GM15510 (cell line): ENCODE results near the gene CDK12.
A peak's percentile ranks its signal among the peaks of the same experiment; 100 is the strongest.

ENCODE experiments used
- POLR2A ChIP-seq: IDR thresholded peaks from 3 replicates; pipeline ENCODE4 v1.6.1; 2011; ENCODE audit warnings: borderline replicate concordance; ENCODE audit not compliant: insufficient read length; ENCODE audit errors: extremely low read depth

CDK12 gene

DNA sequence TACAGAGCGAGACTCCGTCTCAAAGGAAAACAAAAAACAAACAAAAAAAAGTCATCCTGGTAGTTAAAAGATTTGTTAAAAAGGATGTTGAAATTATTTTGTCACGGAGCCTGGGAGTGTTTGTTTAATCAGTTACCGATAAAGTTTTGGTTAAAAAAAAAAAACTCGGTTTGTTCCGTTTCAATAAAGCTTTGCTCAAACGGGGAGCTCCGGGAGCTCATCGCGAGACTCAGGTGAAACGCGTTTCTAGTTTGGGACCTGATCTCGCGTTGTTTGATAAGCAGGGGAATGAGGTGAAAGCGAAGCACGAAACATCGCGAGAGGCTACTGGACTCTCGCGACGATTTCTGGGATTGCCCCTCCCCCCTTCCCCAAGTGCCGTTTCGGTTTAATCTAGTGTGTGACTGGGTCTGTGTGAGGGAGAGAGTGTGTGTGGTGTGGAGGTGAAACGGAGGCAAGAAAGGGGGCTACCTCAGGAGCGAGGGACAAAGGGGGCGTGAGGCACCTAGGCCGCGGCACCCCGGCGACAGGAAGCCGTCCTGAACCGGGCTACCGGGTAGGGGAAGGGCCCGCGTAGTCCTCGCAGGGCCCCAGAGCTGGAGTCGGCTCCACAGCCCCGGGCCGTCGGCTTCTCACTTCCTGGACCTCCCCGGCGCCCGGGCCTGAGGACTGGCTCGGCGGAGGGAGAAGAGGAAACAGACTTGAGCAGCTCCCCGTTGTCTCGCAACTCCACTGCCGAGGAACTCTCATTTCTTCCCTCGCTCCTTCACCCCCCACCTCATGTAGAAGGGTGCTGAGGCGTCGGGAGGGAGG, at the start of gene CDK12:
Gene CDK12 (plus strand): TSS at position 374 of the 813 bp plus-strand sequence. CDS start 586 bp downstream, outside the sequence.
- TF ChIP-seq POLR2A = peak; percentile 93

DNA sequence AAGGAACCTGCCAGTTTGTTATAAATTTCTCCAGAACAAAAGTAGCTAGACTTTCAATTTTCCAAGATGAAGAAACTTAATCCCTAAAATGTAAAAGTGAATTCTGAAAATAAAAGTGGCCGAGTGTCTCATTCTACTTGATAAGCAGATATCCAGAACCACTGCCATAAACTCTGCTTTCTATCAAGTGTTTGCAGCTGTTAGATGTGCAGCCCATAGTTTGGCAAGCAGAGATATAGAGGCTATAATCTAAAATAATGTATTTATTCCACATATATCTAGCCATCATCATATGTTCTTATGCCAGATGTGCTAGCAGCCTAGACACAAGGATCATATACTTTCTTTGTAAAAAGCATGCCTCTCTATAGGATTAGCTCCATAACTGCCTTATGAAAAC, 45.1 kb upstream of the CDK12 start:
- no peak for TF ChIP-seq POLR2A

DNA sequence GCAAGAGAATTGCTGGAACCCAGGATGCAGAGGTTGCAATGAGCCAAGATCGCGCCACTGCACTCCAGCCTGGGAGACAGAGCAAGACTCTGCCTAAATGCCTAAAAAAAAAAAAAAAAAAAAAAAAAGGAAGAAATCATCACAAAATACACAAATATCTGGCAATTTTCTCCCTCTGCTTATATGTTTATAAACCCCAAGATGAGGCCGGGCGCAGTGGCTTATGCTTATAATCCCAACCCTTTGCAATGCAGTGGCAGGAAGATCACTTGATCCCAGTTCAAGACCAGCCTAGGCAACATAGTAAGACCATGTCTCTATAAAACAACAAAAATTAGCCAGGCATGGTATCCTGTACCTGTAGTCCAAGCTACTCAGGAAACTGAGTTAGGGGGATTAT, 31.7 kb upstream of the CDK12 start:
- TF ChIP-seq POLR2A = no peak

DNA sequence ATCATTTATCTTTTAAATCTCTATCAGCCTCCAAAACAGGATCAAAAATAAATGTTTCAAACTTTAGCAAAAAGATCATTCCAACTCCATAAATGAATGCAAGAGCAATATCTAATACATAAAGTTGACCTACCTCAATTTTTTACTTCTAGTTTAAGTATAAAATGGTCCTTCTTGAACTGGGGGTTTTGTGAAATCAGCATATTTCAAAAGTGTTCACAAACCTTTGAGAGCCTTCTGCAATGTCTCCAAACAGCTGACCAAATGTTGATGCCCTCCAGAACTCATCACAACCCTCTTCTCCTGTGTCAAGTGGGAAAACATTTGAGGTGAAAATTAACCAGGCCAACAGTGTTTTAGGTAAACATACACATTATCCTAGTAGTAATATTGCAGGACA, 18.0 kb upstream of the CDK12 start:
- no peak for TF ChIP-seq POLR2A

DNA sequence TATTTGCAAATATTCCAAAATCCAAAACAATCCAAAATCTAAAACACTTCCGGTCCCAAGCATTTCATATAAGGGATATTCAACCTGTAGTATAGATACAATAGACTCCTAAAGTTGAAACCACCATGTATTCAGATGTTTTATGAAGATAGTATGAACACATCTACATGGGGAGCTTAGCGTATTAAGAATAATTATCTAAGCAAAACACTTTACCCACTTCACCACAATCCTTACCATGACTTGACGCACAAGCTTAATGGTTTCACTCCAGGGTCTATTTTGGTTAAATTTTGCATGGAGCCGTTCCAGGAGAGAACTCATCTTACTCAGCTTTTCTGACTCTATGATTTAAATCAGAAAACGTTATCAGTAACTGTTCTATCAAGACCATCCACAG, 13.7 kb upstream of the CDK12 start:
- no peak for TF ChIP-seq POLR2A

DNA sequence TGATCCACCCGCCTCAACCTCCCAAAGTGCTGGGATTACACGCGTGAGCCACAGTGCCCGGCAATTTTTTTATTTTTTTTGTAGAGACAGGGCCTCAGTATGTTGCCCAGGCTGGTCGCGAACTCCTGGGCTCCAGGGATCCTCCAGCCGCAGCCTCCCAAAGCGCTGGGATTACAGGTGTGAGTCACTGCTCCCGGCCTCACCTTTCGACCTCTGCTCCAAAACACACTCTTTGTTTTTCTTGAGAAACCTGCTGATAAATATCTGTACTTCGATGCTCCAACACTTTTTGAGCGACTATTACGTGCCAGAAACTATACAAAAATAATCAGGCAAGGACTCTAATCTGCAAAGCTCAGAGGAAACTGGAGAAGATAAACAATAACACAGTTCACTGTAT, 11.2 kb upstream of the CDK12 start:
- TF ChIP-seq POLR2A = no peak

DNA sequence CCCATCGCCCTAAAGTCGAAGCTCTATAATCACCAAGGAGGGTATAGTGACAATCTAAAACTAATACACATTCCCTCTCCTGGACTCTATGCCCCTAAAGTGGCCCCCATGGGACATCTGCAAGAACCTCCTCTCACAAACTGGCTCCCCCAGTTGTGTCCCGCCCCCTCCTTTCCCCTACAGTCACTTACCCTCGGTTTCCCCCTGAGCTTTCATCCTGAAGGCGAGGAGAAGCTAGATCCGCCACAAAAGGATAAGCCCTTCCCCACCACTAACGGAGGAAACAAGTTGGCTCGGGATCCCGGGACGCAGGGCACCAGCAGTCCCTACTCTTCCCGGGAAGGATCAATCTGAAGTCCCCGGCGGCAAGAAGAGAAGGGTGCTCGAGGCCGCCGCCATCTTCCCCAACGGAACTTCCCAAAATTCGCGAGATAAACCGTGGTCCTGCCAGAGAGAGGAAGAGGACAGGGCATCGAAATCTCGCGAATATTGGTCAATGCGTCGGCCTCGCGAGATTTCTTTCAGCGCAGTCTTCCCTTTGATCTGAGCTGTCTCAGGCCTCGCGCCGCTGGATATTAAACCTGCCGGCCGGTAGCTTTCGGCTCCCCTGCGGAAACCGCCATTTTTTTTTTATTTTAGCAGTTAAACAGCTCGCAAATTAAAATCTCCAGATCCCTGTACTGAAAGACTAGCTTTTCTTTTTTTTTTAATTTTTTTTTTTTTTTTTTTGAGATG, 10.3 kb upstream of the CDK12 start, which contains the start of gene MED1:
Gene MED1 (minus strand): TSS at position 417 of the 735 bp plus-strand sequence. CDS start 201 bp downstream, at position 216.
- TF ChIP-seq POLR2A = peak; percentile 79

DNA sequence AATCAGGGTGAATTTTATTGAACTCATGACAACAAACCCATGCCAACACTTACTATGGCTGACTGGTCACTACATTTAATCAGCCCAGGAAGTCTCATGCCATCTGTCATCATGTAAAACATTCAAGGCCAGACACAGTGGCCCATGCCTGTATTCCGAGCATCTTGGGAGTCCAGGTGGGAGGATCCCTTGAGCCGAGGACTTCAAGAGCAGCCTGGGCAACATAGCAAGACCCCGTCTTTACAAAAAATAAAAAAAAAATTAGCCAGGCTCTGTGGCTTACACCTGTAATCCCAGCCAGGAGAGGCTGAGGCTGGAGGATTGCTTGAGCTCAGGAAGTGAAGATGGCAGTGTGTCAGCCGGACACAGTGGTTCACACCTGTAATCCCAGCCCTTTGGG, 5.4 kb upstream of the CDK12 start:
- no peak for TF ChIP-seq POLR2A

DNA sequence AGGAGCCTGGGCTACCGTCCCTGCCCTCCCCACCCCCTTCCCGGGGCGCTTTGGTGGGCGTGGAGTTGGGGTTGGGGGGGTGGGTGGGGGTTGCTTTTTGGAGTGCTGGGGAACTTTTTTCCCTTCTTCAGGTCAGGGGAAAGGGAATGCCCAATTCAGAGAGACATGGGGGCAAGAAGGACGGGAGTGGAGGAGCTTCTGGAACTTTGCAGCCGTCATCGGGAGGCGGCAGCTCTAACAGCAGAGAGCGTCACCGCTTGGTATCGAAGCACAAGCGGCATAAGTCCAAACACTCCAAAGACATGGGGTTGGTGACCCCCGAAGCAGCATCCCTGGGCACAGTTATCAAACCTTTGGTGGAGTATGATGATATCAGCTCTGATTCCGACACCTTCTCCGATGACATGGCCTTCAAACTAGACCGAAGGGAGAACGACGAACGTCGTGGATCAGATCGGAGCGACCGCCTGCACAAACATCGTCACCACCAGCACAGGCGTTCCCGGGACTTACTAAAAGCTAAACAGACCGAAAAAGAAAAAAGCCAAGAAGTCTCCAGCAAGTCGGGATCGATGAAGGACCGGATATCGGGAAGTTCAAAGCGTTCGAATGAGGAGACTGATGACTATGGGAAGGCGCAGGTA, 762 bp downstream of the CDK12 start:
- TF ChIP-seq POLR2A = no peak

DNA sequence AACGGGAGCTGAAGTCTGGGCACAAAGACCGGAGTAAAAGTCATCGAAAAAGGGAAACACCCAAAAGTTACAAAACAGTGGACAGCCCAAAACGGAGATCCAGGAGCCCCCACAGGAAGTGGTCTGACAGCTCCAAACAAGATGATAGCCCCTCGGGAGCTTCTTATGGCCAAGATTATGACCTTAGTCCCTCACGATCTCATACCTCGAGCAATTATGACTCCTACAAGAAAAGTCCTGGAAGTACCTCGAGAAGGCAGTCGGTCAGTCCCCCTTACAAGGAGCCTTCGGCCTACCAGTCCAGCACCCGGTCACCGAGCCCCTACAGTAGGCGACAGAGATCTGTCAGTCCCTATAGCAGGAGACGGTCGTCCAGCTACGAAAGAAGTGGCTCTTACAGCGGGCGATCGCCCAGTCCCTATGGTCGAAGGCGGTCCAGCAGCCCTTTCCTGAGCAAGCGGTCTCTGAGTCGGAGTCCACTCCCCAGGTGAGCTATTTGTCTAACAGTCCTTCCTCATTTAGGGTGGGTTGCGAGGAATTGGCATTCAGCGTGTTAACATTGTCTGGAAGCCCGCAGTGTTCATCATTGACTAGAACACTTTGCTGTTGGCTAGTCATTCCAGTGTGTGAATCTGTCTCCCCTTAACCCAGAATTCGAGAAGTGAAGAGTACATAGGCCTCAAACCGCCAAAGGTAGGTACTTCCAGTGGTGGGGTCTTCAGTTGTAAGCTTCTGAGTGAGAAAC, 1.5 kb downstream of the CDK12 start:
- no peak for TF ChIP-seq POLR2A

DNA sequence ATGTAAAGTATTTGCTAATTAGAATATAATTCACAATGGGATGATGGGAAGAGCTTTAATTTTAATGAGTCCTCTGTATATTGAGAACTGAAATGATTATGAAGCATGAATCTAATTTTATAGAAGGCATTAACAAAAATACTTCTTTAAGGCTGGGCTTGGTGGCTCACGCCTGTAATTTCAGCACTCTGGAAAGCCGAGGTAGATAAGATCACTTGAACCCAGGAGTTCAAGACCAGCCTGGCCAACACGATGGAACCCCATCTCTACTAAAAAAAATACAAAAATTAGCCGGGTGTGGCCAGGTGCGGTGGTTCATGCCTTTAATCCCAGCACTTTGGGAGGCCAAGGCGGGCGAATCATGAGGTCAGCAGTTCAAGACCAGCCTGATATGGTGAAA, 12.0 kb downstream of the CDK12 start:
- TF ChIP-seq POLR2A = no peak

DNA sequence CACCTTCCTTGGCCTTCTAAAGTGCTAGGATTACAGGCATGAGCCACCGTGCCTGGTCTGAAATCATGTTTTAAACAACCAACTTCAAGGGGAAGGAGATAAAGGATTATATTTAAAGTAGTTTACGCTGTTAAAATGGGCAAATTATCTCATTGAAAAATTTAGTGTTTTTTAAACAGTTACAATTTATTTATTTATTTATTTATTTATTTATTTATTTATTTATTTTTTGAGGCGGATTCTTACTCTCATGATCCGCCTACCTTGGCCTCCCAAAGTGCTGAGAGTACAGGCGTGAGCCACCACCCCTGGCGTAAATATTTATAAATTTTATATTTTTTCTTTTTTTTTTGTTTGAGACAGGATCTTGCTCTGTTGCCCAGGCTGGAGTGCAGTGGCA, 22.2 kb downstream of the CDK12 start:
- no peak for TF ChIP-seq POLR2A

DNA sequence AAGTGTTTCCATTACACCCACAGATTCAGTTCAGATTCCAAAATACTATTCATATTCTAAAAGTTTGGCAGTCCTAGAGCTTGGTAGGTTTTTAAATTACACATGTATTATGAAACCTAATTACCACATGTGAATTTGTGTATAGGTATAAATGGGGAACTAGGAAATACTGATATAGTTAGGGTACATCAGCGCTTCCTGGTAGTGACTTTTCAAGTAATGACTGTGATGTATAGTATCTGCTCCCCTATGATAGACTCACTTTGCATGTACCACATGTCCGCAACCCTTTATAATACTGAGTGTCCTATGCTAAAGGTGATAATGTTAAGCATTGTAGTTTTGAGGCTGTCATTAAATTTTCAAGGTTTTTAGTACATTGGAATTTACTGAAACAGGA, 22.9 kb downstream of the CDK12 start:
- no peak for TF ChIP-seq POLR2A

DNA sequence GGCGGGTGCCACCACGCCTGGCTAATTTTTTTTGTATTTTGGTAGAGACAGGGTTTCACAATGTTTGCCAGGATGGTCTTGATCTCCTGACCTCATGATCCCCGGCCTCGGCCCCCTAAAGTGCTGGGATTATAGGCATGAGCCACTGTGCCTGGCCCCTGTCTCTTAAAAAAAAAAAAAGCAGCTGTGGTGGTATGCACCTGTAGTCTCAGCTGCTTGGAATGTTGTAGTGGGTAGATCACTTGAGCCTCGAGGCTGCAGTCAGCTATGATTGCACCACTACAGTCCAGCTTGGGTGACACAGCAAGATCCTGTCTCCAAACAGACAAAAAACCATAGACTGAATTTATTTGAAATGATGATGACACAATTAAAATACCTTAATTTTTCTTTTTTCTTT, 24.3 kb downstream of the CDK12 start:
- TF ChIP-seq POLR2A = no peak

DNA sequence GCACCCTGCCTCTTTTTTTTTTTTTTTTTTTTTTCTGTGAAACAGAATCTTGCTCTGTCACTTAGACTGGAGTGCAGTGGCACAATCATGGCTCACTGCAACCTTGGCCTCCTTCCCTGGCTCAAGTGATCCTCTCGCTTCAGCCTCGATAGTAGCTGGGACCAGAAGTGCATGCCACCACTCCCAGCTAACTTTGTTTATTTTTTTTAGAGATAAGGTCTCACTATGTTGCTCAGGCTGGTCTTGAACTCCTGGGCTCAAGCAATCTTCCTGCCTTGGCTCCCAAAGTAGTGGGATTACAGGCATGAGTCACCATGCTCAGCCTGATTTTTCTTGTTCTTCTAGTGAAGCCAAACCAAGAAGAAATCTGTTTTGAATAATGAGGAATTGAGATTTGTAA, 25.0 kb downstream of the CDK12 start:
- no peak for TF ChIP-seq POLR2A
